AG09319 (cell line): ENCODE data around the gene TRIM16.
A peak's percentile ranks its signal among the peaks of the same experiment; 100 is the strongest.
"Not testable (repeated sequence)": the region's sequence is repeated elsewhere in the genome, so short reads cannot be mapped to it uniquely, and the experiment has no call there.

Source experiments
- DNase-seq: peaks from one replicate; pipeline ENCODE4 v3.0.0-alpha.2; 2010; ENCODE audit warnings: low read depth; ENCODE audit errors: extremely low read depth

Gene TRIM16

DNA sequence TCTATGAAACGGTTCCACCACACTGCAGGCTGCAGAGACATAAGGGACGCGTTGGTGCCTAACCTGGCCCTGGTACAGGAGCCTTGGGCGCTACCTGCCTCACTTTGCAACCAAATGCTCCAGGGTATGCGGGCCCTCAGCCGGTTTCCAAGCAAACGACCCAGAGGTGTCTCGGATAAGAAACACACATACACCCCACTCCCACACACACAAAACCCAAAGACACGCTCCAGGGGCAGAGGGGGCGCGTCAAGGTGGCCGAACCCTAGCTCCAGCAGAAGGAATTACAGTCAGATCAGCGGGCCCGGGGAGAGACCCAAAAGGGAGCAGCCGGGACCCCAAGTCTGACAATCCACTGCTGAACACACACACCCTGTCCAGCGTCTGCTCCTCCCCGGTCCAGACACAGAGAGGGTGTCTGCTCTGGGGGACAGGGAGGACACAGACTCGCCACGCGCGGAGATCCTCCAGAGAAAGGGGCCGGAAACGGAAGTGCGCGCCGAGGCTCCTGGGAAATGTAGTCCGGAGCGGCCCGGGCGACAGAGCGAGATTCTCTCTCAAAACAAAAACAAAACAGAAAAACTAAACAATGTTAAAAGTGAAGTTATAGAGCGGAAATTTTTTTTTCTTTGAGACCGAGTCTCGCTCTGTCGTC is at the start of gene TRIM16:
Gene TRIM16 (minus strand): TSS at position 488 of the 655 bp plus-strand sequence. CDS start 32,702 bp downstream, outside the sequence.
- not testable (repeated sequence) for DNase-seq

- DNase-seq, result not testable (repeated sequence)
Measured at GRCh38 chr17:15733174-15733789, 49.2 kb upstream of the TRIM16 start.

DNA sequence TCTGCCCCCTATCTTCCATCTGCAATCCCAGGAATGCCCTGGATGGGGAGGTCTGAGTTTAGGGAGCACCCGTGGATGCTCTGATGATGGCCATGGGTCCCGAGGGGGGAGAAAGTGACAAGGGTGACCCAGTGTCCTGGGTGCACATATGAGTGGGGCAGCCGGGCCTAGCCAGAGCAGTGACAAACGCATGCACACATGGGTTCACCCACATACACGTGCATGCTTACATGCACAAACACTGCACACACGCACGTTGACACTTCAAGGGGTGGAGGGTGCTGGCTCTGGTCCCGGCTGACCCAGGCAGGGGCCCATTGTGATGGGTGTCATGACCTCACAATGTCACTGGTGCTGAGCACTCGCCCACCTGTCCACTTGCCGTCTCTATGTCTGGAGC is 47.8 kb upstream of the TRIM16 start, which contains the start of gene TBC1D26:
Gene TBC1D26 (plus strand): TSS at position 384 of the 400 bp plus-strand sequence. CDS start 3,066 bp downstream, outside the sequence.
- not testable (repeated sequence) for DNase-seq

GRCh38 chr17:15730535-15730934 is 46.4 kb upstream of the TRIM16 start:
- DNase-seq, result not testable (repeated sequence)

- DNase-seq, result not testable (repeated sequence)
Measured at GRCh38 chr17:15716601-15717563, 32.8 kb upstream of the TRIM16 start.

- not testable (repeated sequence) for DNase-seq
Measured at GRCh38 chr17:15708879-15709278, 24.8 kb upstream of the TRIM16 start.

DNA sequence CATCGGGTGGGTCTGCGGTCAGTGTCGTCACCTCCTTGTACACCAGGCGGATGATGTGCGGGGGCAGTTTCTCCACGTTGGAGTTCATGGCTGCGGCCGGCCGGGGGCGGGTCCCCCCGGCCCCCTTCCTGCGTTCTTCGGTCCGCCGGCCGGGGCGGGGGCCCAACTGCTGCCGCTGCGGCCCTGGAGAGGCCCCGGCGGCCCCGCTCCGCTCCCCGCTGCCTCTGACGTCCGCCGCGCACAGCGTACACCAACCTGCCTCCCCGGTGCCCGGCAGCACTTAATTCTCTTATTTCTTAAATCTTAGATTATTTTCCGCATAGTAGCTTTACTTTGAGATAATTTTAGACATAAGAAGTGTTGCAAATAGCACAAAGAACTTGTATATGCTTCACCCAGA is 20.7 kb upstream of the TRIM16 start:
- DNase-seq, result not testable (repeated sequence)

DNA sequence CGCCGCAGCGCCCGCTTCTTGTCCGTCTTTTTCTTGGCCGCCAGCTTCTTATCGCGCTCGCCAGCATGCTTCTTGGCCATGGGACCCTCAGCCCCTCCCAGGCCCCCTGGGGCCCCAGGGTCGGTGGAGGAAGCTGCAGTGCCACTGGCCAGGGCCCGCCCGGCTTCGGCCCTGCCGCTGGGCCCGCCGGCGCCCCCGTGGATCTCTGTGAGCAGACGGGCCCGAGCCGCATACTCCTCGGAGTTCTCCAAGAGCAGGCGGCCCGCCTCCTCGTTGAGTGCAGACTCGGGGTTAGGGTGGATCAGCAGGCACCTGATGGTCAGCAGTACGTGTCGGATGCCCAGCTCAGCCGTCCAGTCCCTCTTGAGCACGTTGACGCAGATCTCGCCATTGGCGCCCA is 20.1 kb upstream of the TRIM16 start:
- DNase-seq, result not testable (repeated sequence)

GRCh38 chr17:15699937-15700336 is 15.8 kb upstream of the TRIM16 start:
- DNase-seq, result not testable (repeated sequence)

- DNase-seq, result peak; percentile 98
Measured at GRCh38 chr17:15699413-15699924, 15.4 kb upstream of the TRIM16 start, which contains the start of gene ZNF286A. Gene ZNF286A, plus strand, starts transcription at chr17:15699752. Its CDS starts 578 bp downstream, at chr17:15700330.

GRCh38 chr17:15698967-15699366 is 14.9 kb upstream of the TRIM16 start:
- not testable (repeated sequence) for DNase-seq

- not testable (repeated sequence) for DNase-seq
Measured at GRCh38 chr17:15687494-15687893, 3.4 kb upstream of the TRIM16 start.

DNA sequence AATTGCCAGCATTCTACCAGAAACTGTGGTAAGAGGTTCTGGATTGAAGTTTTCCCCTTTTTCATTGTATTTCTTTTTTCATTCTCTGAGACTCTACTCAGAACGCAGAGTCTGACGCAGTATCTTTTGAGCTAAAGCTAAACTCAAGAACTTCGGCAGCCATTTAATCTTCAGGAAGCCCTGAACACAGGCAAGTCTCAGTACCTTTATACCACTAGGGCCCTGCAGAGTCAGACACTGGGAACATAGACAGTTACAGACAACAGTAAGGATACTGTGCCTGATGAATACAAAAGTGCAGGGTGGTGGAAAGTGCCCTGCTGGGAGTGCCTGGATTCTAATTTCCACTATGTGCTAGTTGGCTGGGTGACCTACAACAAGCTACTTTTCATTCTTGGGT is 976 bp downstream of the TRIM16 start:
- not testable (repeated sequence) for DNase-seq

DNA sequence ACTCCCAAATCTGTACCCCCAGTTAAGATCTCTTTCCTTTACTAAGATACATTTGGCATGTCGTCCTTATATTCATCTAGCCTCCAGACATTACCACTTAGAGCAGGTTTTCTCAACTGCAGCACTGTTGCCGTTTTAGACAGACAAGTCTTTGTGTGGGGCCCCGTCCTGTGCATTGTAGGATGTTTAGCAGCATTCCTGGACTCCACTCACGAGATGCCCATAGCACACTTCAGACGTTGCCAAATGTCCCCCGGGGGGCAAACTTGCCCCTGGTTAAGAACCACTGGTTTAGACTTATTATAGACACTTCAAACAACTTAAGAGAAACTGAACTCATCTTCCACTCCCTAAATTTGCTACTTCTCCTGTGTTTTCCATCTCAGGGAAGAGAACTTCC is 8.1 kb downstream of the TRIM16 start:
- not testable (repeated sequence) for DNase-seq

DNA sequence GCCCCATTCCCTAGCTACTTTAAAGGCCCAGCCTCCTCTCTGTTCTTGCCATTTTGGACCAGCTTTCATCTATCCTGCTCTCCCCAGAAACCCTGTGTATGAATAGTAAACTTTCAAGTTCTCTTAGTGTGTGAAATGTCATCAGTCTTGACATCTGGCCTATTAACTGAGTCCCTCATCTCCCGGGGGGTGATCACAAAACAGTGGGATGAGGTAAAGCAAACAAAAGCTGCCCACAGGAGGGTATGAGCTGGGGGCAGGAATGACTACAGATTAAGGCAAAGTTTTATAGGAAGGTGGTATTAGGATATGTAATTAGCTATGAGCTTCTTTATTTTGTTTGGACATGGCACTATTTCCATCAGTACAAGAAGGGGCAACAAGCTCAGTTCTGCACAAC is 9.5 kb downstream of the TRIM16 start:
- DNase-seq, result not testable (repeated sequence)

DNA sequence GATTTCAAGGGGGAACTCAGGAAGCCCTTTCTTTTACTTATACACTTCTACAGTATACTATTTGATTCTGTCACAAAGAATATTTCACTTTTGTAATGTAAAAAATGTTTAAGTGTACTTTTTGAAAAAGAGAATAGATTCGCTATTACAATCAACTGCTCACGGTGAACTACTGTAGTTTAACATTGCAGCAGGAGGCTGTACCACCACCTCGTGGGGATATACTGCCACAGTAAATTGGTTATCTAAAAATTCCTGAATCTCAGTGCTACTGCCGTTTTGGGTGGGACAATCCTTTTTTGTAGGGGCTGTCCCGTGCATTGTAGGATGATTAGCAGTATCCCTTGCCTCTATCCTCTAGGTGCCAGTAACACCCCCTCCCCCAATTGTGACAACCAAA is 14.6 kb downstream of the TRIM16 start:
- not testable (repeated sequence) for DNase-seq
